Right lobe of liver (tissue), 4 donors: ENCODE results near the gene ARHGAP15.

ENCODE experiments used
- CTCF ChIP-seq, 4 donors: fragments of 200-600 bp in 3 of 4; fragments of 450-650 bp in 1 of 4; IDR thresholded peaks; one replicate each; pipeline versions ENCODE4 v1.5.1 to v1.8.0; 2016 to 2022; ENCODE audit warnings: antibody characterized with exemption in 4 of 4, mild to moderate bottlenecking in 2 of 4
- POLR2A ChIP-seq: fragments of 450-650 bp; IDR thresholded peaks from one replicate; pipeline ENCODE4 v1.6.1; 2017; ENCODE audit warnings: antibody characterized with exemption, mild to moderate bottlenecking
- donor health status: DM: no; HTN: no; CAD: no.
- donor health status: DM: no; HTN: no; CAD: no.
- donor health status: DM: no; HTN: yes; CAD: no.

DNA sequence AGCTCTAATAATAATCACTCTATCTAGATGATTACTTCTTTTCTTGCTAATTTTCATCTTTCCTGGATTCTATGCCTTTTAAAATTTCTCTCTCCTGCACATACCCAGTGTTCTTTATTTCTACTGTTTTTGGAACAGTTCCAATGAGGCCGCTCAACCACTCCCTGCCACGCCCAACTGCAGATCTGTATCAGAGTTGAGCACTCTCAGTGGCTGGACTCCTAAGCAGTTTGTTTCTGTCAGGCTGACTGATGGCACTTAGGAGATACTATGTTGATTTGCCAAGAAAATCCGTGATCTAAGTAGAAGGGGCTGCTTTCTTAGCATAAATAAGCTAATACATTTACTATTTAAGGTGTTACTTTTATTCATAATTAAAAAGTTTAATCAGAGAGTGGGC, 192.8 kb downstream of the ARHGAP15 start:
- TF ChIP-seq CTCF (IDR thresholded peaks at IDR 0.05) (no peak), POLR2A (no peak)
